Neural cell (in vitro differentiated cells): ENCODE data around the gene NIF3L1. TPM values are rescaled to one million over a fixed set of nuclear protein-coding genes. Genes with fewer than 3 reads are reported as not detected.

Experiments
- H2AFZ ChIP-seq: fragments of 200-600, 300-800 bp; sonication (generic), shearing (Covaris generic); 2 replicates; pipeline ENCODE4 v1.6.0; 2014; ENCODE audit warnings: low read depth, mild to moderate bottlenecking, antibody characterized with exemption, low read length, moderate library complexity
- H3F3A ChIP-seq: fragments of 200-600 bp; shearing (Covaris generic); 2 replicates; pipeline ENCODE4 v1.6.1; 2016; ENCODE audit warnings: mild to moderate bottlenecking, moderate library complexity, mixed read lengths, antibody characterized with exemption, low read length; ENCODE audit not compliant: insufficient read depth, poor library complexity, severe bottlenecking
- H3K27ac ChIP-seq: fragments of 200-600, 300-800 bp; sonication (generic), shearing (Covaris generic); 2 replicates; pipeline ENCODE4 v1.5.1; 2014; ENCODE audit warnings: mild to moderate bottlenecking, low read length, moderate library complexity
- H3K27me3 ChIP-seq: fragments of 300-800, 200-600 bp; sonication (generic), shearing (Covaris generic); 2 replicates; pipeline ENCODE4 v1.6.0; 2014; ENCODE audit warnings: mild to moderate bottlenecking, low read depth, low read length, moderate library complexity; ENCODE audit not compliant: insufficient read depth
- H3K36me3 ChIP-seq: fragments of 300-800, 200-600 bp; sonication (generic), shearing (Covaris generic); 2 replicates; pipeline ENCODE4 v1.5.1; 2014; ENCODE audit warnings: mild to moderate bottlenecking, antibody characterized with exemption, low read length, moderate library complexity; ENCODE audit not compliant: insufficient read depth
- H3K4me2 ChIP-seq: fragments of 300-800, 200-600 bp; sonication (generic), shearing (Covaris generic); 2 replicates; pipeline ENCODE4 v1.6.0; 2014; ENCODE audit warnings: mild to moderate bottlenecking, low read length
- H3K4me3 ChIP-seq: fragments of 300-800, 200-600 bp; sonication (generic), shearing (Covaris generic); 2 replicates; pipeline ENCODE4 v1.5.1; 2014; ENCODE audit warnings: mild to moderate bottlenecking, low read length, moderate library complexity
- H3K79me2 ChIP-seq: fragments of 200-600 bp; shearing (Covaris generic); replicated peaks from 2 replicates; pipeline ENCODE4 v1.6.0; 2014; ENCODE audit warnings: mild to moderate bottlenecking, low read length, moderate library complexity; ENCODE audit not compliant: insufficient read depth
- H3K9ac ChIP-seq: fragments of 300-800, 200-600 bp; sonication (generic), shearing (Covaris generic); 2 replicates; pipeline ENCODE4 v1.6.1; 2016; ENCODE audit warnings: mild to moderate bottlenecking, low read length, mixed read lengths
- H3K9me2 ChIP-seq: fragments of 200-600 bp; shearing (Covaris generic); 2 replicates; pipeline ENCODE4 v1.6.1; 2016; ENCODE audit warnings: mild to moderate bottlenecking, low read length, mixed read lengths; ENCODE audit not compliant: insufficient read depth
- H3K9me3 ChIP-seq: fragments of 200-600, 300-800 bp; sonication (generic), shearing (Covaris generic); 2 replicates; pipeline ENCODE4 v1.6.1; 2016; ENCODE audit warnings: mild to moderate bottlenecking, mixed run types, low read length, moderate library complexity, mixed read lengths
- H4K20me1 ChIP-seq: fragments of 200-600 bp; shearing (Covaris generic); 2 replicates; pipeline ENCODE4 v1.6.1; 2016; ENCODE audit warnings: mild to moderate bottlenecking, mixed run types; ENCODE audit not compliant: insufficient read depth
- EP300 ChIP-seq: fragments of 450-650 bp; conservative IDR thresholded peaks from 2 replicates; pipeline ENCODE4 v1.6.1; 2014; ENCODE audit warnings: antibody characterized with exemption, mild to moderate bottlenecking, moderate library complexity; ENCODE audit not compliant: poor library complexity, severe bottlenecking
- EZH2 ChIP-seq: fragments of 200-600, 300-800 bp; shearing (Covaris generic), sonication (generic); IDR thresholded peaks from 2 replicates; pipeline ENCODE4 v1.6.1; 2014; ENCODE audit warnings: antibody characterized with exemption, low read length, borderline replicate concordance, mild to moderate bottlenecking; ENCODE audit not compliant: insufficient read depth, poor library complexity, severe bottlenecking
- MXI1 ChIP-seq: fragments of 450-650 bp; conservative IDR thresholded peaks from 2 replicates; pipeline ENCODE4 v1.6.1; 2014; ENCODE audit warnings: antibody characterized with exemption, mild to moderate bottlenecking; ENCODE audit not compliant: poor library complexity, severe bottlenecking
- POLR2AphosphoS5 ChIP-seq: IDR thresholded peaks from 2 replicates; pipeline ENCODE4 v1.6.1; 2012
- RAD21 ChIP-seq: fragments of 450-650 bp; conservative IDR thresholded peaks from 2 replicates; pipeline ENCODE4 v1.6.1; 2014; ENCODE audit warnings: antibody characterized with exemption, mild to moderate bottlenecking, moderate library complexity
- SMC3 ChIP-seq: fragments of 450-650 bp; conservative IDR thresholded peaks from 2 replicates; pipeline ENCODE4 v1.6.1; 2014; ENCODE audit warnings: antibody characterized with exemption, mild to moderate bottlenecking, moderate library complexity; ENCODE audit not compliant: poor library complexity
- TAF1 ChIP-seq: IDR thresholded peaks from 2 replicates; pipeline ENCODE4 v1.6.1; 2012; ENCODE audit warnings: low read depth
- polyA plus RNA-seq: library from polyadenylated mRNA; depleted of rRNA; stranded (reverse); fragments of >200 nt; gene quantifications from 2 replicates; pipeline ENCODE4 v1.2.3, GENCODE V29; 2014
- TF ChIP-seq, protein P1 (sequence below): IDR thresholded peaks from 2 replicates; pipeline ENCODE4 v1.6.1; 2012; ENCODE audit warnings: borderline replicate concordance
- TF ChIP-seq, protein P2 (sequence below): fragments of 450-650 bp; IDR thresholded peaks from 2 replicates; pipeline ENCODE4 v1.5.1; 2014; ENCODE audit warnings: antibody characterized with exemption, mild to moderate bottlenecking, moderate library complexity; ENCODE audit not compliant: poor library complexity, severe bottlenecking

The NIF3L1 gene
- polyA plus RNA-seq, 1 donor from 2014 or later, result 74.8 TPM

DNA sequence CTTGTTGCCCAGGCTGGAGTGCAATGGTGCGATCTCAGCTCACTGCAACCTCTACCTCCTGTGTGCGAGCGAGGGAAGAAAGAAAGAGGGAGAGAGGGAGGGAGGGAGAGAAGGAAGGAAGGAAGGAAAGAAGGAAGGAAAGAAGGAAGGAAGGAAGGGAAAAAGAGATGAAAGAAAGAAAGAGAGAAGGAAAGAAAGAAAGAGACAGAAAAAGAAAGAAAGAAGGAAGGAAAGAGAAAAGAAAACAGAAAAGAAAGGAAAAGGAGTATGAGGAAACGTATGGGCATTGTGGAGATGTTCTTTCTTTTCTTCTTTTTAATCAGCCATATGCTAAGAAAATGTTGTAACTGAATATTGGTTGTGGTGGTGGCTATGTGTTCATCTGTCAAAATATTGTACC lies 41.2 kb upstream of the NIF3L1 start:
- Histone ChIP-seq H3K9ac (no peak overlapping the region), H3K36me3 (no peaks in the 10 kb centered on the region), H3K27ac (no peak overlapping the region), H3K9me3 (no peaks in the 10 kb centered on the region), H3K4me3 (no peak overlapping the region), H3K27me3 (no peaks in the 10 kb centered on the region), H4K20me1 (no peaks in the 10 kb centered on the region), H3F3A (no peaks in the 10 kb centered on the region), H3K4me2 (no peak overlapping the region), H2AFZ (no peak overlapping the region), H3K79me2 (no peaks in the 10 kb centered on the region), H3K9me2 (no peaks in the 10 kb centered on the region)
- TF ChIP-seq EZH2, result no peak
- TF ChIP-seq SMC3, result no peak
- no peak for TF ChIP-seq RAD21
- TF ChIP-seq, protein P1, sequence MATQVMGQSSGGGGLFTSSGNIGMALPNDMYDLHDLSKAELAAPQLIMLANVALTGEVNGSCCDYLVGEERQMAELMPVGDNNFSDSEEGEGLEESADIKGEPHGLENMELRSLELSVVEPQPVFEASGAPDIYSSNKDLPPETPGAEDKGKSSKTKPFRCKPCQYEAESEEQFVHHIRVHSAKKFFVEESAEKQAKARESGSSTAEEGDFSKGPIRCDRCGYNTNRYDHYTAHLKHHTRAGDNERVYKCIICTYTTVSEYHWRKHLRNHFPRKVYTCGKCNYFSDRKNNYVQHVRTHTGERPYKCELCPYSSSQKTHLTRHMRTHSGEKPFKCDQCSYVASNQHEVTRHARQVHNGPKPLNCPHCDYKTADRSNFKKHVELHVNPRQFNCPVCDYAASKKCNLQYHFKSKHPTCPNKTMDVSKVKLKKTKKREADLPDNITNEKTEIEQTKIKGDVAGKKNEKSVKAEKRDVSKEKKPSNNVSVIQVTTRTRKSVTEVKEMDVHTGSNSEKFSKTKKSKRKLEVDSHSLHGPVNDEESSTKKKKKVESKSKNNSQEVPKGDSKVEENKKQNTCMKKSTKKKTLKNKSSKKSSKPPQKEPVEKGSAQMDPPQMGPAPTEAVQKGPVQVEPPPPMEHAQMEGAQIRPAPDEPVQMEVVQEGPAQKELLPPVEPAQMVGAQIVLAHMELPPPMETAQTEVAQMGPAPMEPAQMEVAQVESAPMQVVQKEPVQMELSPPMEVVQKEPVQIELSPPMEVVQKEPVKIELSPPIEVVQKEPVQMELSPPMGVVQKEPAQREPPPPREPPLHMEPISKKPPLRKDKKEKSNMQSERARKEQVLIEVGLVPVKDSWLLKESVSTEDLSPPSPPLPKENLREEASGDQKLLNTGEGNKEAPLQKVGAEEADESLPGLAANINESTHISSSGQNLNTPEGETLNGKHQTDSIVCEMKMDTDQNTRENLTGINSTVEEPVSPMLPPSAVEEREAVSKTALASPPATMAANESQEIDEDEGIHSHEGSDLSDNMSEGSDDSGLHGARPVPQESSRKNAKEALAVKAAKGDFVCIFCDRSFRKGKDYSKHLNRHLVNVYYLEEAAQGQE, result no peak
- TF ChIP-seq, protein P2, sequence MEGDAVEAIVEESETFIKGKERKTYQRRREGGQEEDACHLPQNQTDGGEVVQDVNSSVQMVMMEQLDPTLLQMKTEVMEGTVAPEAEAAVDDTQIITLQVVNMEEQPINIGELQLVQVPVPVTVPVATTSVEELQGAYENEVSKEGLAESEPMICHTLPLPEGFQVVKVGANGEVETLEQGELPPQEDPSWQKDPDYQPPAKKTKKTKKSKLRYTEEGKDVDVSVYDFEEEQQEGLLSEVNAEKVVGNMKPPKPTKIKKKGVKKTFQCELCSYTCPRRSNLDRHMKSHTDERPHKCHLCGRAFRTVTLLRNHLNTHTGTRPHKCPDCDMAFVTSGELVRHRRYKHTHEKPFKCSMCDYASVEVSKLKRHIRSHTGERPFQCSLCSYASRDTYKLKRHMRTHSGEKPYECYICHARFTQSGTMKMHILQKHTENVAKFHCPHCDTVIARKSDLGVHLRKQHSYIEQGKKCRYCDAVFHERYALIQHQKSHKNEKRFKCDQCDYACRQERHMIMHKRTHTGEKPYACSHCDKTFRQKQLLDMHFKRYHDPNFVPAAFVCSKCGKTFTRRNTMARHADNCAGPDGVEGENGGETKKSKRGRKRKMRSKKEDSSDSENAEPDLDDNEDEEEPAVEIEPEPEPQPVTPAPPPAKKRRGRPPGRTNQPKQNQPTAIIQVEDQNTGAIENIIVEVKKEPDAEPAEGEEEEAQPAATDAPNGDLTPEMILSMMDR, result no peak

DNA sequence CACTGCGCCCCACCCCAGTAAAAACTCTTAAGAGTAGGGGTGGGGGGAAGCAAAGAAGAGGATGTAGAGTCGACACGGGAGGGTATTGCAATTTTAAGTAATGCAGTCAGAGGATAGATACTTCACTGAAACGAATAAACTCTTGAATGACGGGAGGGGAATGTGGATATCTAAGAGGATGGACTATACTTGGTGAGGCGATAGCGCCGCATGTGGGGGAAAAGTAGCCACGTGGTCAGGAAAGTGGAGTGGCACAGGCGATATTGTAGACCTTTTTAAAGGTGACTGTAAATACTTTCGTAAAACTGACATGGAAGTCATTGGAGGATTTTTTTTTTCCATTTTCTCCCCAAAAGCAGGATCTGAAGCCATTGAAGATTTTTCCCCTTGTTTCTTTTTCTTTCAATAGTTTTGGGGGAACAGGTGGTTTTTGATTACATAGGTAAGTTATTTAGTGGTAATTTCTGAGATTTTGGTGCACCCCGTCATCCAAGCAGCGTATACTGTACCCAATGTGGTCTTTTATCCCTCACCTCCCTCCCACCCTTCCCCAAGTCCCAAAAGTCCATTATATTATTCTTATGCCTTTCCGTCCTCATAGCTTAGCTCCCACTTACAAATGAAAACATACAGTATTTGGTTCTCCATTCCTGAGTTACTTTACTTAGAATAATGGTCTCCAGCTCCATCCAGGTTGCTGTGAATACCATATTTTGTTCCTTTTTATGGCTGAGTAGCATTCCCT lies 38.5 kb upstream of the NIF3L1 start:
- H3K9me2 ChIP-seq, result no peaks in the 10 kb centered on the region
- no peak overlapping the region for H3K4me2 ChIP-seq
- H3F3A ChIP-seq, result no peaks in the 10 kb centered on the region
- H4K20me1 ChIP-seq, result no peaks in the 10 kb centered on the region
- TF ChIP-seq MXI1, result no peak
- TF ChIP-seq, protein P1, result no peak
- no peak for TF ChIP-seq EP300
- TF ChIP-seq TAF1, result no peak
- no peak for TF ChIP-seq RAD21
- TF ChIP-seq POLR2AphosphoS5, result no peak
- H3K4me3 ChIP-seq, result no peak overlapping the region
- no peaks in the 10 kb centered on the region for H3K27me3 ChIP-seq
- H2AFZ ChIP-seq, result no peak overlapping the region
- no peak overlapping the region for H3K27ac ChIP-seq
- no peaks in the 10 kb centered on the region for H3K9me3 ChIP-seq
- no peak overlapping the region for H3K9ac ChIP-seq
- H3K36me3 ChIP-seq, result peaks cover 4% of the 10 kb centered on the region
- H3K79me2 ChIP-seq, result peaks cover 5% of the 10 kb centered on the region
